Testis (tissue), 3 donors: ENCODE data around the gene DAB1. TPM values are rescaled to one million over a fixed set of nuclear protein-coding genes. Genes with fewer than 3 reads are reported as not detected.

Experiments used
- DNase-seq: peaks from one replicate; pipeline ENCODE4 v3.0.0-alpha.2; 2019
- H3K27ac ChIP-seq, 2 donors: fragments of 200-600 bp; sonication (generic); one replicate each; pipeline ENCODE4 v1.5.1; 2019
- H3K27me3 ChIP-seq: fragments of 200-600 bp; sonication (generic); one replicate; pipeline ENCODE4 v1.5.1; 2019
- H3K36me3 ChIP-seq: fragments of 200-600 bp; sonication (generic); one replicate; pipeline ENCODE4 v1.5.1; 2017; ENCODE audit warnings: low read depth; ENCODE audit errors: missing control alignments
- H3K4me1 ChIP-seq: fragments of 200-600 bp; sonication (generic); one replicate; pipeline ENCODE4 v1.5.1; 2019
- H3K4me3 ChIP-seq, 2 donors: fragments of 200-600 bp; sonication (generic); one replicate each; pipeline ENCODE4 v1.5.1; 2017 to 2019
- H3K9me3 ChIP-seq: fragments of 200-600 bp; sonication (generic); one replicate; pipeline ENCODE4 v1.5.1; 2017
- CTCF ChIP-seq, 3 experiments: fragments of 450-650 bp in 2 of 3; fragments of 200-600 bp in 1 of 3; sonication (generic) in 1 of 3; IDR thresholded peaks; one replicate each; pipeline ENCODE4 v1.5.1; 2016 to 2019; ENCODE audit warnings: antibody characterized with exemption in 3 of 3, mild to moderate bottlenecking in 2 of 3, moderate library complexity in 1 of 3
- POLR2A ChIP-seq: fragments of 450-650 bp; IDR thresholded peaks from one replicate; pipeline ENCODE4 v1.6.1; 2017; ENCODE audit warnings: antibody characterized with exemption, mild to moderate bottlenecking, moderate library complexity
- WGBS, 2 donors: methylation state at CpG; one replicate each; pipeline ENCODE4 v1.1.5; 2018; 5-methylcytosine and 5-hydroxymethylcytosine counted together
- intact Hi-C: fragments of 100-400 bp; cut with DNase I; formaldehyde crosslinking; loops from one replicate; pipeline ENCODE4 v1.15.1; 2023; ENCODE audit warnings: low total_unique reads
- polyA plus RNA-seq: library from polyadenylated mRNA; stranded (reverse); fragments of 350-450 nt; fragmentation: Illumina TruSeq; extraction: RNeasy Lipid Tissue Mini Kit (QIAGEN cat#74804); gene quantifications from one replicate; pipeline ENCODE4 v1.2.3, GENCODE V29; 2014; ENCODE audit warnings: low read depth, low replicate concordance; ENCODE audit not compliant: insufficient read depth
- total RNA-seq, 2 donors: library from RNA; depleted of rRNA; stranded (reverse); fragments of >200 nt; gene quantifications; one replicate each; pipeline ENCODE4 v1.2.3, GENCODE V29; 2016

The DAB1 gene
- total and polyA plus RNA-seq, 3 donors from 2014 or later: 0.79 to 1.7 (median 1.2) TPM

DNA sequence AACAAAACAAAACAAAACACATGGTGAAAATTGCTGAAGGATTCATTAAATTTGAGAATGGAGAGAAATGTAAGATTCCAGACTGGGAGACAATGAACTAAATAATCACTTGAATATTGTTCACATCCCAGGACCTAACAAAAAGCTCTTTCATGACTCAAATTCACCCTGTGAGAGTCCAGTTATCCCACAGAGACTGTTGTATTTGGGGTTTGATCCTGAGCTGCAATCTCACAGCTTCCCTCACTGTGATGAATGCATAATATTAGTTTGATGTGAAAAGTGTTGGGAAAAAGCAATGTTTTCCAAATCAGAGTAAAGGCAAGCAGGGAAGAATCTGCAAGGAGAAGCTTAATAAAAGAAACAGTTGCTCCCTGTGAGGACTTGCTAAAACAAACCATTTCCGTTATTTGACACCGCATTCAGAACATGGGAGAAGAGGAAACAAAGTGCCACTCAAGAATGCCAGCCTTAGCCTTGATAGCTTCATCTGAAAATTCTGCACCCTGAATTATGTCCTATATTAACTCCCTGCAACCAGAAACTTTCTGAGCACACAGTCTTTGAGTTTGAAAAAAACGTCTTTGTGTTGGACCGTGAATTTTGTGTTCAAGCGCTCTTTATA, 208.8 kb downstream of the DAB1 start:
- H3K27ac ChIP-seq: no peak overlapping the region
- DNase-seq: no peak
- no peaks in the 10 kb centered on the region for H3K9me3 ChIP-seq
- no peaks in the 10 kb centered on the region for H3K36me3 ChIP-seq
- intact Hi-C loops: no loop called here
- H3K4me1 ChIP-seq: no peaks in the 10 kb centered on the region
- no peaks in the 10 kb centered on the region for H3K27me3 ChIP-seq
- TF ChIP-seq POLR2A: no peak
- TF ChIP-seq CTCF (IDR thresholded peaks at IDR 0.05): no peak
- no peak overlapping the region for H3K4me3 ChIP-seq
- WGBS, 2 donors: 87 to 89% methylated on average over 5 of the region's 5 CpGs

DNA sequence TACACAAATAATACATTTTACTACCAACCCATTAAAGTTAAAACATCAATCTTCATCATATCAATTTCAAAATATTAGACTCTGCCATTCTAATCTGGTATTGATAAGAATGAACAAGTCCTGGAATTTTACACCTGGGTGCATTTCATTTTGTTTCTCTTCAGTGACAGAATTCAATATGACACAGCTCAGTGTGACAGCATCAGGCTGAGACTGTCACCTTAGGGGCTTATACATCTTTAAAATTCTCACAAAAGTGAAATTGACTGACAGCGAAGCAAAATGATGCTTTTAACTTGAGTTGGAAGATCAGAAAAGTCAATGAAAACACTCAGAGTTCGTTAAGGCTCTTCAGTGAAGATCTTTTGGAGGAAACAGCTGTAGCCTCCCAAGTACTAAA, 213.0 kb downstream of the DAB1 start:
- Histone ChIP-seq H3K27ac (no peak overlapping the region), H3K4me1 (no peaks in the 10 kb centered on the region), H3K9me3 (no peaks in the 10 kb centered on the region), H3K4me3 (no peak overlapping the region), H3K27me3 (no peaks in the 10 kb centered on the region), H3K36me3 (no peaks in the 10 kb centered on the region)
- no peak for DNase-seq
- intact Hi-C loops: no loop called here
- no peak for TF ChIP-seq POLR2A
- TF ChIP-seq CTCF (IDR thresholded peaks at IDR 0.05): no peak
- WGBS, 2 donors: 77 to 80% methylated on average over 2 of the region's 2 CpGs

GRCh38 chr1:57209495-57209894, 214.4 kb downstream of the DAB1 start:
- H3K4me3 ChIP-seq: no peak overlapping the region
- no peak for TF ChIP-seq POLR2A
- TF ChIP-seq CTCF (IDR thresholded peaks at IDR 0.05): no peak
- H3K4me1 ChIP-seq: no peaks in the 10 kb centered on the region
- no peaks in the 10 kb centered on the region for H3K36me3 ChIP-seq
- 93 to 94% methylated on average over 1 of the region's 1 CpG for WGBS, 2 donors
- intact Hi-C loops: no loop called here
- no peaks in the 10 kb centered on the region for H3K9me3 ChIP-seq
- DNase-seq: no peak
- no peak overlapping the region for H3K27ac ChIP-seq
- no peaks in the 10 kb centered on the region for H3K27me3 ChIP-seq

DNA sequence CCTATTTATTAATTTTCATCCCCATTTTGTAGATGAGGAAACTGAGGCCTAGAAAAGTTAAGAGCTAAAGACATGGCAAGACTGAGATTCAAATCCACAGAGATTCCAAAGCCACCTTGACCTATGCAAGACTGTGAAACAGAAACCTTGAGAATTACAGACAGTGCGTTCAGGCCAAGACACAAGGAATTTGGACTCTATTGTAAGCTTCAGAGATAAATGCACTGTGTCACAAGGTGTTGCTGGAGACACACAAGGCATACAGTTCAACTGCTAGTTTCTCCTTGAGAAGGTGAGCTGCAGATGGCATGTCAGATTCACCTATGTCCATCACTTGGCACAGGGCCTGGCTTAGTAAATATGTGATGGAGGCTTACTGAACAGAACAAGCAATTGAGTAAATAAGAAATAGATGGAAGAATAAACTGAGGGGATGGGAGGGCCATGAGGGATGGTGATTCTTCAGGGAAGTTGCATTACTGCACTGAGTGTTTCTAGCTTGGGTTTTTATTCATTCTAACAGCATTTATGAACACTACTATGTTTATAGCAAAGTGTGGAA, 215.0 kb downstream of the DAB1 start:
- no peak for TF ChIP-seq CTCF (IDR thresholded peaks at IDR 0.05)
- no peak for TF ChIP-seq POLR2A
- H3K36me3 ChIP-seq: no peaks in the 10 kb centered on the region
- no peaks in the 10 kb centered on the region for H3K4me1 ChIP-seq
- H3K27me3 ChIP-seq: no peaks in the 10 kb centered on the region
- no peak overlapping the region for H3K27ac ChIP-seq
- WGBS, 2 donors: 60 to 74% methylated on average over 1 of the region's 1 CpG
- no peak for DNase-seq
- no peaks in the 10 kb centered on the region for H3K9me3 ChIP-seq
- intact Hi-C loops: no loop called here
- no peak overlapping the region for H3K4me3 ChIP-seq

- Histone ChIP-seq H3K9me3 (no peaks in the 10 kb centered on the region), H3K27ac (no peak overlapping the region)
Measured at GRCh38 chr1:57206038-57206437, 217.8 kb downstream of the DAB1 start.

More at GRCh38 chr1:57206038-57206437, 217.8 kb downstream of the DAB1 start:
- no peaks in the 10 kb centered on the region for H3K4me1 ChIP-seq
- H3K36me3 ChIP-seq: no peaks in the 10 kb centered on the region
- TF ChIP-seq CTCF (IDR thresholded peaks at IDR 0.05) (no peak), POLR2A (no peak)
- no peak for DNase-seq
- intact Hi-C loops: no loop called here
- no peaks in the 10 kb centered on the region for H3K27me3 ChIP-seq
- H3K4me3 ChIP-seq: no peak overlapping the region
